ENCODE data around the gene SFT2D1.

DNA sequence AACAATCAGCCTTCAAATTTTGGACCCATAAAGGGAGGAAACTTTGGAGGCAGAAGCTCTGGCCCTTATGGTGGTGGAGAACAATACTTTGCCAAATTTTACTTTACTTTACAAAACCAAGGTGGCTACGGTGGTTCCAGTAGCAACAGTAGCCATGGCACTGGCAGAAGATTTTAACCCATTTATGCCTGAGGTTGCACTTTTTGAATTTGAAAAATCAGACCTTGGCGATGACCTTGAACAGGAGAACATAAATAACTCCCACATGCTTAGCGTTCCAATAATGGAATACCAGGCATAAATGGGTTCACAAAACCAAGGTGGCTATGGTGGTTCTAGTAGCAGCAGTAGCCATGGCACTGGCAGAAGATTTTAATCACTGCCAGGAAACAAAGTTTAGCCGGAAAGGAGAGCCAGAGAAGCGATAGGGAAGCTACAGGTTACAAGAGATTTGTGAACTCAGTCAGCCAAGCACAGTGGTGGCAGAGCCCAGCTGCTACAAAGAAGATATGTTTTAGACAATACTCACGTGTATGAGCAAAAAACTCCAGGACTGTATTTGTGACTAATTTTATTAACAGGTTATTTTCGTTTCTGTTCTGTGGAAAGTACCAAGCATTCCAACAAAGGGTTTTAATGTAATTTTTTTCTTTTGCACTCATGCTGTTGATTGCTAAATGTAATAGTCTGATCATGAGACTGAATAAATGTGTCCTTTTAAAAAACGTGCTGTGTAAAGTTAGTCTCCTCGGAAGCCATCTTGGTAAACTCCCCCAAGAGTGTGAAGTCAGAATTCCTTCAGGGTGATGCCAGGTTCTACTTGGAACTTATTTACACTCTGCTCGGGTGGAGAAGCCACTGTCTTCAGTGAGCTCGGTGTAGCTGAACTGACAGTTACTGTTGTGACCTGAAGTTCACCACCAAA lies 6.7 kb downstream of the SFT2D1 start:
- TF ChIP-seq, protein P1, sequence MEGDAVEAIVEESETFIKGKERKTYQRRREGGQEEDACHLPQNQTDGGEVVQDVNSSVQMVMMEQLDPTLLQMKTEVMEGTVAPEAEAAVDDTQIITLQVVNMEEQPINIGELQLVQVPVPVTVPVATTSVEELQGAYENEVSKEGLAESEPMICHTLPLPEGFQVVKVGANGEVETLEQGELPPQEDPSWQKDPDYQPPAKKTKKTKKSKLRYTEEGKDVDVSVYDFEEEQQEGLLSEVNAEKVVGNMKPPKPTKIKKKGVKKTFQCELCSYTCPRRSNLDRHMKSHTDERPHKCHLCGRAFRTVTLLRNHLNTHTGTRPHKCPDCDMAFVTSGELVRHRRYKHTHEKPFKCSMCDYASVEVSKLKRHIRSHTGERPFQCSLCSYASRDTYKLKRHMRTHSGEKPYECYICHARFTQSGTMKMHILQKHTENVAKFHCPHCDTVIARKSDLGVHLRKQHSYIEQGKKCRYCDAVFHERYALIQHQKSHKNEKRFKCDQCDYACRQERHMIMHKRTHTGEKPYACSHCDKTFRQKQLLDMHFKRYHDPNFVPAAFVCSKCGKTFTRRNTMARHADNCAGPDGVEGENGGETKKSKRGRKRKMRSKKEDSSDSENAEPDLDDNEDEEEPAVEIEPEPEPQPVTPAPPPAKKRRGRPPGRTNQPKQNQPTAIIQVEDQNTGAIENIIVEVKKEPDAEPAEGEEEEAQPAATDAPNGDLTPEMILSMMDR (conservative IDR thresholded peaks at IDR 0.05; ENCODE audit: low read length), result no peak
- TF ChIP-seq EZH2phosphoT487 (IDR thresholded peaks at IDR 0.05; ENCODE audit: borderline replicate concordance), result no peak
